IMR-90 (cell line): ENCODE measurements around the gene OR10AD1. TPM values are rescaled to one million over a fixed set of nuclear protein-coding genes. Genes with fewer than 3 reads are reported as not detected.

Source experiments
- ATAC-seq: fragments of 200-7000 bp; cut with Tn5 transposase; 2 replicates; pipeline ENCODE4 v1.9.1; 2020; ENCODE audit warnings: low read depth, mild to moderate bottlenecking, moderate library complexity
- BruUV-seq: library from RNA; stranded (reverse); fragments of 400-500 nt; replicated peaks from 2 replicates; lab custom pipeline; 2021; lab: Mats Ljungman, UMichigan
- CTCF ChIA-PET: fragments of 300-600 bp; formaldehyde crosslinking; extraction: SDS; loops from one replicate; lab custom pipeline; 2021; ENCODE audit warnings: antibody characterized with exemption; lab: Yijun Ruan, JAX
- POLR2A ChIA-PET: fragments of 300-600 bp; sonication (Branson Sonifier 250); formaldehyde crosslinking; loops from one replicate; lab custom pipeline; 2022; ENCODE audit warnings: antibody characterized with exemption; ENCODE audit not compliant: unreplicated experiment; lab: Charles Lee
- DNase-seq: peaks from one replicate; pipeline ENCODE4 v3.0.0; 2013
- H2AFZ ChIP-seq: replicated peaks from 2 replicates; pipeline ENCODE3; 2013; ENCODE audit warnings: low read length, mild to moderate bottlenecking; ENCODE audit not compliant: poor library complexity
- H2AK5ac ChIP-seq: 2 replicates; pipeline ENCODE4 v1.6.1; 2013; ENCODE audit warnings: low read depth, low read length, inconsistent platforms
- H2AK9ac ChIP-seq: replicated peaks from 2 replicates; pipeline ENCODE3; 2013; ENCODE audit warnings: mild to moderate bottlenecking, low read depth, low read length, moderate library complexity; ENCODE audit not compliant: poor library complexity
- H2BK120ac ChIP-seq: 2 replicates; pipeline ENCODE4 v1.6.1; 2013; ENCODE audit warnings: low read depth, low read length, inconsistent platforms
- H2BK15ac ChIP-seq: 3 replicates; pipeline ENCODE4 v1.6.1; 2013; ENCODE audit warnings: low read depth, low read length, inconsistent platforms
- H2BK20ac ChIP-seq: 2 replicates; pipeline ENCODE4 v1.6.1; 2013; ENCODE audit warnings: low read depth, mild to moderate bottlenecking, inconsistent platforms, low read length, moderate library complexity
- H2BK5ac ChIP-seq: 2 replicates; pipeline ENCODE4 v1.6.1; 2013; ENCODE audit warnings: mild to moderate bottlenecking, low read depth, low read length, inconsistent platforms; ENCODE audit not compliant: poor library complexity, severe bottlenecking
- H3K14ac ChIP-seq: replicated peaks from 2 replicates; pipeline ENCODE4 v1.6.1; 2013; ENCODE audit warnings: low read depth, low read length, inconsistent platforms
- H3K18ac ChIP-seq: 2 replicates; pipeline ENCODE4 v1.6.1; 2013; ENCODE audit warnings: low read depth, low read length, control low read depth
- H3K23ac ChIP-seq: 2 replicates; pipeline ENCODE4 v1.6.1; 2013; ENCODE audit warnings: low read depth, low read length, inconsistent platforms
- H3K27ac ChIP-seq: 2 replicates; pipeline ENCODE4 v1.5.1; 2013; ENCODE audit warnings: mild to moderate bottlenecking, control low read depth, low read length; ENCODE audit not compliant: insufficient read depth
- H3K27me3 ChIP-seq: 2 replicates; pipeline ENCODE4 v1.6.1; 2013; ENCODE audit warnings: low read length; ENCODE audit not compliant: control insufficient read depth, insufficient read depth
- H3K36me3 ChIP-seq: 2 replicates; pipeline ENCODE4 v1.6.1; 2013; ENCODE audit warnings: low read length, mixed read lengths; ENCODE audit not compliant: control insufficient read depth, insufficient read depth
- H3K4ac ChIP-seq: 2 replicates; pipeline ENCODE4 v1.6.1; 2013; ENCODE audit warnings: low read depth, low read length, inconsistent platforms
- H3K4me1 ChIP-seq: 2 replicates; pipeline ENCODE4 v1.6.1; 2013; ENCODE audit warnings: low read length, mixed read lengths; ENCODE audit not compliant: control insufficient read depth, insufficient read depth
- H3K4me2 ChIP-seq: 2 replicates; pipeline ENCODE4 v1.6.1; 2013; ENCODE audit warnings: low read depth, mild to moderate bottlenecking, control low read depth, low read length, moderate library complexity
- H3K4me3 ChIP-seq: 2 replicates; pipeline ENCODE4 v1.5.1; 2013; ENCODE audit warnings: low read depth, mild to moderate bottlenecking, control low read depth, low read length, moderate library complexity; ENCODE audit not compliant: insufficient read depth
- H3K56ac ChIP-seq: 2 replicates; pipeline ENCODE4 v1.6.1; 2013; ENCODE audit warnings: low read length, inconsistent platforms; ENCODE audit not compliant: insufficient read depth; ENCODE audit errors: extremely low read depth
- H3K79me1 ChIP-seq, 2 experiments: 2 replicates each; pipeline ENCODE4 v1.6.1; 2013; ENCODE audit warnings: low read length in 2 of 2, inconsistent platforms in 1 of 2, low read depth in 1 of 2
- H3K9ac ChIP-seq: 2 replicates; pipeline ENCODE4 v1.6.1; 2013; ENCODE audit warnings: low read depth, low read length, control low read depth
- H3K9me1 ChIP-seq: 2 replicates; pipeline ENCODE4 v1.6.1; 2013; ENCODE audit warnings: low read length, inconsistent platforms; ENCODE audit not compliant: insufficient read depth
- H3K9me3 ChIP-seq: 2 replicates; pipeline ENCODE4 v1.6.1; 2013; ENCODE audit warnings: low read length; ENCODE audit not compliant: control insufficient read depth, insufficient read depth
- H4K20me1 ChIP-seq: 2 replicates; pipeline ENCODE4 v1.6.1; 2013; ENCODE audit warnings: low read length, inconsistent platforms; ENCODE audit not compliant: insufficient read depth
- H4K5ac ChIP-seq: 2 replicates; pipeline ENCODE4 v1.6.1; 2013; ENCODE audit warnings: mild to moderate bottlenecking, low read depth, low read length, control low read depth
- H4K8ac ChIP-seq, 2 experiments: 2 replicates each; pipeline ENCODE4 v1.6.1; 2013; ENCODE audit warnings: low read depth in 2 of 2, low read length in 2 of 2, control low read depth in 1 of 2, inconsistent platforms in 1 of 2
- H4K91ac ChIP-seq: 2 replicates; pipeline ENCODE4 v1.6.1; 2013; ENCODE audit warnings: low read depth, low read length, inconsistent platforms; ENCODE audit not compliant: insufficient read depth
- ELK1 ChIP-seq: fragments of 150-350 bp; IDR thresholded peaks from 2 replicates; pipeline ENCODE4 v1.6.1; 2016; ENCODE audit warnings: low read depth, mild to moderate bottlenecking, low read length, moderate library complexity, borderline replicate concordance
- MAFK ChIP-seq: IDR thresholded peaks from 2 replicates; pipeline ENCODE4 v1.6.1; 2012; ENCODE audit warnings: low read depth, low read length, improper control_type of control experiment
- MXI1 ChIP-seq: IDR thresholded peaks from 2 replicates; pipeline ENCODE4 v1.6.1; 2012; ENCODE audit warnings: low read depth, mild to moderate bottlenecking, low read length, moderate library complexity, borderline replicate concordance
- RAD21 ChIP-seq: IDR thresholded peaks from 2 replicates; pipeline ENCODE4 v1.6.1; 2012; ENCODE audit warnings: low read length, improper control_type of control experiment
- RCOR1 ChIP-seq: IDR thresholded peaks from 2 replicates; pipeline ENCODE4 v1.6.1; 2012; ENCODE audit warnings: mild to moderate bottlenecking, low read length, improper control_type of control experiment; ENCODE audit not compliant: insufficient replicate concordance
- SMC3 ChIP-seq: fragments of 150-350 bp; IDR thresholded peaks from 2 replicates; pipeline ENCODE4 v1.6.1; 2016; ENCODE audit warnings: low read depth, mild to moderate bottlenecking, antibody characterized with exemption, low read length, moderate library complexity
- USF2 ChIP-seq: fragments of 150-350 bp; IDR thresholded peaks from 2 replicates; pipeline ENCODE4 v1.6.1; 2017; ENCODE audit warnings: mild to moderate bottlenecking, antibody characterized with exemption, low read length, low read depth
- WGBS, 2 experiments: methylation state at CpG; one replicate each; pipeline versions ENCODE4 v1.1.5 to v1.1.7; 2013; ENCODE audit warnings: missing lambda C conversion rate in 2 of 2; ENCODE audit not compliant: insufficient read length in 1 of 2; ENCODE audit errors: extremely low coverage in 2 of 2; 5-methylcytosine and 5-hydroxymethylcytosine counted together
- dilution Hi-C: fragments of 300-500 bp; cut with HindIII; formaldehyde crosslinking; loops from one replicate; pipeline ENCODE4 v1.14.3; 2018; ENCODE audit warnings: low sequenced_read_pairs; ENCODE audit not compliant: unreplicated experiment
- in situ Hi-C: fragments of 300-500 bp; cut with MboI; formaldehyde crosslinking; loops from 3 replicates; pipeline ENCODE4 v1.14.3; 2019; ENCODE audit warnings: low sequenced_read_pairs, inconsistent platforms, mixed read lengths
- intact Hi-C: fragments of 100-400 bp; cut with micrococcal nuclease; formaldehyde crosslinking; loops from 2 replicates; pipeline ENCODE4 v1.10.0; 2022
- polyA plus RNA-seq, 3 experiments: library from polyadenylated mRNA; depleted of rRNA; stranded (reverse); fragments of >200 nt; gene quantifications; 2 replicates each; pipeline ENCODE4 v1.2.3, GENCODE V29; 2012; ENCODE audit warnings: low replicate concordance in 1 of 3
- total RNA-seq: library from RNA; depleted of rRNA; stranded (reverse); fragments of >200 nt; gene quantifications from 2 replicates; pipeline ENCODE4 v1.2.3, GENCODE V29; 2012

OR10AD1 gene
- total and polyA plus RNA-seq, 2 of the 4 experiments (the other 2 are of a cell fraction) = not detected

- no peaks in the 10 kb centered on the region for H3K27me3 ChIP-seq
- no peak overlapping the region for H4K5ac ChIP-seq
- no peak for DNase-seq
- H4K20me1 ChIP-seq = no peaks in the 10 kb centered on the region
- no peak overlapping the region for H3K9ac ChIP-seq
- no peak overlapping the region for H4K91ac ChIP-seq
- H2AFZ ChIP-seq = no peak overlapping the region
- no peak overlapping the region for H2BK20ac ChIP-seq
- in situ Hi-C loops = no loop called here
- no peak for ATAC-seq
- H2BK15ac ChIP-seq = no peak overlapping the region
- BruUV-seq = no TSS peak
- H3K9me3 ChIP-seq = no peaks in the 10 kb centered on the region
- no peak overlapping the region for H2BK5ac ChIP-seq
- no peak overlapping the region for H2AK5ac ChIP-seq
- no peak overlapping the region for H3K14ac ChIP-seq
- no peak overlapping the region for H3K4ac ChIP-seq
- no peak overlapping the region for H2AK9ac ChIP-seq
- dilution Hi-C loops = no loop called here
- no peak overlapping the region for H3K18ac ChIP-seq
- WGBS, 2 experiments = no CpG with 5 or more reads among the region's 3 CpGs
- H3K36me3 ChIP-seq = no peaks in the 10 kb centered on the region
- H3K9me1 ChIP-seq = peaks cover 3% of the 10 kb centered on the region; the same call in 1 of the 2 replicates
- TF ChIP-seq SMC3 (no peak), RCOR1 (no peak), MXI1 (no peak), MAFK (no peak), RAD21 (no peak), ELK1 (no peak), USF2 (no peak)
- H4K8ac ChIP-seq = no peak overlapping the region
- no peak overlapping the region for H3K4me2 ChIP-seq
- no peak overlapping the region for H3K4me3 ChIP-seq
- peaks cover 0 to 8% of the 10 kb centered on the region in 2 experiments; a peak in 2 of 4 replicates for H3K79me1 ChIP-seq
- no peak overlapping the region for H3K23ac ChIP-seq
- intact Hi-C loops = no loop called here
- ChIA-PET CTCF (no interaction called here), POLR2A (no interaction called here)
- no peak overlapping the region for H3K27ac ChIP-seq
- H3K4me1 ChIP-seq = peaks cover 6% of the 10 kb centered on the region; the same call in 1 of the 2 replicates
- no peak overlapping the region for H3K56ac ChIP-seq
- H2BK120ac ChIP-seq = no peak overlapping the region
Observed at GRCh38 chr12:48201091-48201490, 2.0 kb downstream of the OR10AD1 start.
